NCI-H446 (cell line): ENCODE results near the gene TNFAIP1.
A peak's percentile ranks its signal among the peaks of the same experiment; 100 is the strongest.
"Not testable (repeated sequence)": the region's sequence is repeated elsewhere in the genome, so short reads cannot be mapped to it uniquely, and the experiment has no call there.

Experiments used
- DNase-seq, 2 experiments: peaks; one replicate each; lab custom pipeline; 2025; lab: John Stamatoyannopoulos, UW

Gene TNFAIP1

GRCh38 chr17:28325211-28325610 lies 10.3 kb upstream of the TNFAIP1 start:
- DNase-seq, result no peak

- no peak for DNase-seq
Observed at GRCh38 chr17:28326114-28326513, 9.4 kb upstream of the TNFAIP1 start.

- no peak for DNase-seq
Observed at GRCh38 chr17:28327031-28327607, 8.4 kb upstream of the TNFAIP1 start.

GRCh38 chr17:28327709-28328108 lies 7.9 kb upstream of the TNFAIP1 start:
- no peak for DNase-seq

GRCh38 chr17:28328325-28328724 lies 7.2 kb upstream of the TNFAIP1 start:
- no peak for DNase-seq

- DNase-seq, result no peak
Observed at GRCh38 chr17:28330671-28331070, 4.9 kb upstream of the TNFAIP1 start.

- DNase-seq, result no peak
Observed at GRCh38 chr17:28331891-28332420, 3.6 kb upstream of the TNFAIP1 start.

- DNase-seq, result no peak
Observed at GRCh38 chr17:28333083-28333746, 2.3 kb upstream of the TNFAIP1 start.

- DNase-seq, result no peak
Observed at GRCh38 chr17:28334171-28334570, 1.4 kb upstream of the TNFAIP1 start.

GRCh38 chr17:28334666-28335200 lies 828 bp upstream of the TNFAIP1 start:
- DNase-seq, result no peak

GRCh38 chr17:28335959-28336871 lies 654 bp downstream of the TNFAIP1 start:
- peak in 1 of 2 experiments; percentile 23 for DNase-seq

GRCh38 chr17:28338056-28338768 lies 2.7 kb downstream of the TNFAIP1 start:
- DNase-seq, result no peak

- not testable (repeated sequence) for DNase-seq
Observed at GRCh38 chr17:28338769-28339212, 3.2 kb downstream of the TNFAIP1 start.

- no peak for DNase-seq
Observed at GRCh38 chr17:28339431-28339830, 3.9 kb downstream of the TNFAIP1 start.

- DNase-seq, result no peak
Observed at GRCh38 chr17:28340374-28340773, 4.8 kb downstream of the TNFAIP1 start.

GRCh38 chr17:28341516-28341915 lies 6.0 kb downstream of the TNFAIP1 start:
- DNase-seq, result no peak

- no peak for DNase-seq
Observed at GRCh38 chr17:28342313-28342712, 6.8 kb downstream of the TNFAIP1 start.

- no peak for DNase-seq
Observed at GRCh38 chr17:28343491-28343932, 8.0 kb downstream of the TNFAIP1 start.

GRCh38 chr17:28344011-28344410 lies 8.4 kb downstream of the TNFAIP1 start:
- no peak for DNase-seq

GRCh38 chr17:28344435-28344901 lies 8.9 kb downstream of the TNFAIP1 start:
- DNase-seq, result no peak

GRCh38 chr17:28345419-28346198 lies 10.0 kb downstream of the TNFAIP1 start:
- DNase-seq, result no peak
